Activated gamma-delta T cell treated with Interleukin-2 at 50 U/mL for 16 hours (primary cell): ENCODE measurements around the gene PYGM.

Experiments
- DNase-seq: peaks from one replicate; pipeline ENCODE4 v3.0.0-alpha.2; 2020

The PYGM gene

DNA sequence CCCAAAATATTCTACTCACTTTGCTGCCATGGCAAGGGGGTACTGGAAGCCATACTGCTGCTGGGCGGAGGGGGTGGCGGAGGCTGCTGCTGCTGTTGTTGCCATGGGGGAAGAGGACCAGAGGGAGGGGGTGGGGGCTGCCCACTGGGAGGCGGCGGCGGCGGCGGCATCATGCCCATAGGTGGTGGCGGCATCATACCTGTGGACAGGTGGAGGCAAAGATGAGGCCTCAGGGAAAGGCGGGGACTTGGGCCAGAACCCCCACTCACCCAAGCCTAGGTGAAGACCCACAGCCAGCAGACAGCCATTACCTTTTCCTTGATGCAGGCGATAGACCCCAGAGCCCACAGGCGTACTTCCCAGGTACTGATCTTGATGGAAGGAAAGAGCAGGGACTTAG is 7.1 kb upstream of the PYGM start:
- no peak for DNase-seq

GRCh38 chr11:64765851-64766665 is 6.3 kb upstream of the PYGM start:
- peak; percentile 8 for DNase-seq

- DNase-seq: peak; percentile 2
Measured at GRCh38 chr11:64765291-64765850, 5.6 kb upstream of the PYGM start.

GRCh38 chr11:64764753-64765152 is 5.0 kb upstream of the PYGM start:
- no peak for DNase-seq

GRCh38 chr11:64764040-64764611 is 4.4 kb upstream of the PYGM start:
- DNase-seq: peak; percentile 79

DNA sequence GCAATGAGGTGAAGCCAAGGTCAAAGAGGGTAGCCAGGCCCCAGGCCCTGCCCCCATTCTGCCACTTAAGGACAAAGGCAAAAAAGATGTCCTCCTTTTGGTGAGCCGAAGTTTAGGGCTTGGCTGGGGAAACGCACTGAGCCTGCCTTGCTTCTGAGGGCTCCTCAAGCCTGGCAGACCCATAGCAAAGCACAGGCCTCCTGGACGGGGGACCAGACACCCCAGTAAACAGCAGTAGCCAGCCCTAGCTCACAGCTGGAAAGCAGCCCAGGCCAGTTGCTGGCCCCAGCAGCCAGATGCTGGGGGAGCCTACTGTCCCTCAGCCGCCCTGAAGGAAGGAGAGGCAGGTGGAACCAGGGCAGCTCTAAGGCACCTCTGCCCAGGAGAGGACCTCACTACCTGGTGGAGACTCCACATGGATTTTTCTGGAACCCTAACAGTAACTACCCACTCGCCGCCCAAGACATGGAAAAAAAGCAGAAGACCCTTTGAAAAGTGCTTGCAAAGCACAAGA is 3.8 kb upstream of the PYGM start:
- no peak for DNase-seq

DNA sequence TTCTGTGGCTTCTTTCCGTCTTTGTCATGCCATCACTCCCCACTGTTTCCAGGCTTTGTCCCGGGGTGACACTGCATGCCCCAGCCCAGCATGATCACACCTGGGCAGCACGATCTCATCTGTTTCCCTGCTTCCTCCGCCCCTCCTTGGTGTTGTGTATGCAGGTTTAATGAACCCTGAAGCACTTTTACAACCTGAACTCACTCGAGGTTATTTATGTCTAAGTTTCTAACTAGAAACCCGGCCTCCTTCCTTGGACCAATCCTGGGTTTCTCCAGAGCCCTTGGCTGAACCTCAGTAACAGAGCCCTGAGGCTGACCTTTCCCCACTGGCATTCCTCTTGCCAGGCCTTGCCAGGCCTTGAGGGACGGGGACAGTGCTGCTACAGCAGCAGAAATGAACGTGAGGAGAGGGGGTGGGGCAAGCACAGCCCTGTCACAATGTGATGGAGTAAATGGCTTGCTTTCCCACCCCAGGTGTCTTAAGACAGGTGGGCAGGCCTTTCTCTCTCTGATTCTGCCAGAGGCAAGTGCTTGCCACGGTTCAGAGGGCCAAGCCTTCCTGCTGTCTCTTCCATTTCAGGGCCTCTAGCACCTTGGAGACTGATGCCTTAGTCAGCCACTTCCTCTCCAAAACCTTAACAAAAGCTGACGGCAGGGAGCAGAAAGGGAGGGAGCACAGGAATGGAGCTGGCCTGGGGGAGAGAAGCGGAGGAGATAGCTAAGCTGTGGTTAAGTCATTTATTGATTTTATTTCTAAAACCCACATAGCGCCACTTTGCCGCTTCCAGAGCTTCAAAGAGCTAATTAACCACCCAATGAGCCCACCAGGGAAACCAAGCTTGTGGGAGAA is 3.1 kb upstream of the PYGM start:
- no peak for DNase-seq

DNA sequence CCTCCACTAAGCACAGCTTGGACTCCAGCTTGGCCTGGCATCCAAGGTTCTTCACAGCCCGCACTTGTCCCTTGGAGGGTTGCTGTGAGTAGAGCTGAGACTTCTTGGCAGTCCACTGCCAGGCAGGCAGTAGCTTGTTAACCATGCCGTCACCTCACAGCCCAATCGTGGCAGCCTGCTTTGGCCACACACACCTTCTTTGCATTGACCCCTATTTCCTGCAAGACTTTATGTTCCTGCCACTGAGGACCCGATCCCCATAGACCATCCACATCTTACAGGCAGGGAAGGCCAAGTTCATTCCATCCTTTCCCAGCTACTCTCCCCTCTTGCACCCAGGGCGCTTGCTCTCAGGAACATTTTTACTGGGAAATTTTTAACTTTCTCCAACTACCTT is 2.5 kb upstream of the PYGM start:
- DNase-seq: no peak

- no peak for DNase-seq
Measured at GRCh38 chr11:64760759-64761420, 1.1 kb upstream of the PYGM start.

- no peak for DNase-seq
Measured at GRCh38 chr11:64759131-64759721, 548 bp downstream of the PYGM start.

DNA sequence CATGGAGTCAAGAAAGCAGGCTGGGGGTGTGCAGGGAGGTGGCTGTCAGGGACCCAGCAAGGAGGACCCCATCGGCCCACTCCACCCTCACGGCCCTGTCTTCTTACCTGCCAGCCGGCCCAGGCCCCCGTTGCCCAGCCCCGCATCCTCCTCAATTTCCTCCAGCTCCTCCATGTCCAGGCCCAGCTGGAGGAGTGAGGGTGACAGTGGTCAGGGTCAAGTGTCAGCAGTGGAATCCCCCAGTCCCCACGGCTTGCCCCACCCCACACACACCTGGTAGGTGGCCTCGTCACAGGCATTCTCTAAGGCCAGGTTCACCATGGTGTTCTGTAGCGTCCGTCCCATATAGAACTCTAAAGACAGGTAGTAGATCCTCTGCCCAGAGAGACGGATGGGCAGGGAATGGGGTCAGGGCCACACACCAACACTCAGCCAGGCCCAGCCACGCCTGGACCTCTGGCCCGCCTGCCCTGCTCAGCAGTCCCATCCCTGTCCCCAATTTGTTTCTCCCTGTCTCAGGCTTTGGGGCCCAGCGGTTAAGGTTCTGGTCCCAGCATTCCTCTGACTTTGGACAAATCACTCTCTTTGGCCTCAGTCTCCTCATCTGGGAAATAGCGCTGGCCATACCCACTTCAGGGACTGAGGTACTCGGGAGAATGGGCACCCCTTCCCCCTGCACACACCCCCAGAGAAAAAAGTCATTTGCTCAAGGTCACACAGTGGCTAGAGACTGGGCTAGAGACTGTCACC is 1.3 kb downstream of the PYGM start:
- DNase-seq: no peak

GRCh38 chr11:64757549-64758329 is 2.0 kb downstream of the PYGM start:
- no peak for DNase-seq

GRCh38 chr11:64755681-64756361 is 4.0 kb downstream of the PYGM start:
- DNase-seq: no peak

DNA sequence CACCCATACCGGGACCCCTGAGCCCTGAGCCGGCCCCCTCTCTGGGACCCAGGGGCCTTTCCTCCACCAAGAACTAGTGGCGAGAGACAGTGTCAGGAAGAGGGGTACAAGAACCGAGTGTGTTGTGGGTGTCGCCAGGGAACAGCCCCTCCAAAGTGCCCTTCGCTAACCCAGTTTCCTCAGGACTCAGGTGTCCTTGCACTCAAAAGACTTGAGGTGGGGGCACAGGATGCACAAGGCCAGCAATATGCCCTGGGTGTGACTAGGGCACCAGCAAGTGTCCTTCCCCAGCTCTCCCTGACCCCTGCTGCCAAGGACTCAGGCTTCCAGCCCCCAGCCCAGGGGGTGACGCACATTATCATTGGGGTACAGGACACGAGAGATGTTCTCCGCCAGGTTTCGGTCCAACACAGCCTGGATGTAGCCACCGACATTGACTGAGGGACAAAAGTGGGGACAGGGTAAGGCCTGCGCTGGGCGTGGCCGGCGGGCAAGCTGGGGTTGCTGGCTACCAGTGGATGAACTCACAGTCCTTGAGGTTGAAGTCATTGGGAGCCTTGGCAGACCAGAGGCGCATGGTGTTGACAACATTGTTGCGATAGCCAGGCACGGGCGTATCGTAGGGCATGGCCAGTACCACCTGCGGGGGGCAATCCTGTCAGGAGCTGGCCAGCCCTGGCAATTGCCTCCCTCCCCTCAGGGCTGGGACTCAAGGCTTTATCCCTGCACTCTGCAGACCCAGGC is 4.7 kb downstream of the PYGM start:
- DNase-seq: no peak

- DNase-seq: no peak
Measured at GRCh38 chr11:64754124-64754918, 5.5 kb downstream of the PYGM start.

DNA sequence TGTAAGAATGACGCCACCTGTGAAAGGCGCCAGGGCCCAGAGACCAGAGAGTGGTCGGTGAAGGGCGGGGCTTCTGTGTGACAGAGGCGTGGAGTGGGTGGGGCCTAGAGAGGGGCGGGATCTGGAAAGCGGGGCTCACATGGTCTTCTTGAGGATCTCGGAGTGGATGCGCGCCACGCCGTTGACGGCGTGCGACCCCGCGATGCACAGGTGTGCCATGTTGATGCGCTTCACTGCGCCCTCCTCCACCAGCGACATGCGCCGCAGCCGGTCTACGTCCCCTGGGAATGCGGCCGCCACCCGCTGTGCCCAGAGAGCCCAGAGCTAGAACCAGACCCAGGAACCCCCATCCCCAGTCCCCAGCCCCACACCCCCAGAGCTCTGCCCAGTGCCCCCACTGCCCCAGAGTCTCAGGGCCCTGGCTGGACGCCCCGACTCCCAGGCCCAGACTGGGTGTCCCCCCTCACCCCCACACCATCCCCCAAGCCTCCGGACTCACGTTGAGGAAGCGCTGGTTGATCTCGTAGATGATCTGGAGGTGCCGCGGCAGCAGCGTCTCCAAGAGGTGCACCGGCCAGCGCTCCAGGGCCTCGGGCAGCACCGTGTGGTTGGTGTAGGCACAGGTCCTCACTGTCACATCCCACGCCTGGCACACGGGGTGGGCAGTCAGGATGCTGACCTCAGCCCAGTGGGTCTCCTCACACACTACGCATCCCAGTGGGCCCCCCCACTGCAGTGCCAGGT is 6.2 kb downstream of the PYGM start:
- no peak for DNase-seq

GRCh38 chr11:64753019-64753379 is 6.8 kb downstream of the PYGM start:
- no peak for DNase-seq
